OCI-LY7 (cell line): Measurements from ENCODE around the gene PLAA. TPM values are rescaled to one million over a fixed set of nuclear protein-coding genes. Genes with fewer than 3 reads are reported as not detected.

Experiments used
- BruUV-seq: library from RNA; stranded (reverse); fragments of 400-500 nt; replicated peaks from 2 replicates; lab custom pipeline; 2021; lab: Mats Ljungman, UMichigan
- CTCF ChIA-PET: fragments of 300-600 bp; sonication (Branson Sonifier 250); formaldehyde crosslinking; loops from one replicate; lab custom pipeline; 2022; ENCODE audit warnings: antibody characterized with exemption; ENCODE audit not compliant: unreplicated experiment; lab: Charles Lee
- POLR2A ChIA-PET: fragments of 300-600 bp; sonication (Branson Sonifier 250); formaldehyde crosslinking; loops from one replicate; lab custom pipeline; 2022; ENCODE audit warnings: antibody characterized with exemption; lab: Charles Lee
- DNase-seq: peaks from one replicate; pipeline ENCODE4 v3.0.0-alpha.2; 2015; ENCODE audit warnings: low spot score
- H2AFZ ChIP-seq: fragments of 200-600 bp; sonication (generic), shearing (Covaris generic); 2 replicates; pipeline ENCODE4 v1.6.1; 2014; ENCODE audit warnings: mild to moderate bottlenecking, antibody characterized with exemption, low read length, moderate library complexity
- H3K27ac ChIP-seq: fragments of 200-600 bp; sonication (generic); 2 replicates; pipeline ENCODE4 v1.5.1; 2014; ENCODE audit warnings: mixed run types, low read depth, mild to moderate bottlenecking, moderate library complexity, low read length, inconsistent platforms; ENCODE audit not compliant: poor library complexity, severe bottlenecking
- H3K36me3 ChIP-seq: fragments of 200-600 bp; sonication (generic); 2 replicates; pipeline ENCODE4 v1.6.1; 2014; ENCODE audit warnings: mild to moderate bottlenecking, antibody characterized with exemption, low read length, moderate library complexity, mixed read lengths; ENCODE audit not compliant: insufficient read depth
- H3K4me1 ChIP-seq: fragments of 200-600 bp; sonication (generic); 2 replicates; pipeline ENCODE4 v1.5.1; 2014; ENCODE audit warnings: mild to moderate bottlenecking, low read length; ENCODE audit not compliant: insufficient read depth, poor library complexity, severe bottlenecking
- H3K4me2 ChIP-seq: fragments of 200-600 bp; sonication (generic); 2 replicates; pipeline ENCODE4 v1.6.1; 2014; ENCODE audit warnings: mild to moderate bottlenecking, low read length
- H3K4me3 ChIP-seq: fragments of 200-600 bp; sonication (generic); 2 replicates; pipeline ENCODE4 v1.5.1; 2014; ENCODE audit warnings: mild to moderate bottlenecking, low read depth, low read length; ENCODE audit not compliant: poor library complexity, severe bottlenecking
- H3K79me2 ChIP-seq: fragments of 200-600 bp; sonication (generic); 2 replicates; pipeline ENCODE4 v1.6.1; 2016; ENCODE audit warnings: low read depth, mild to moderate bottlenecking, low read length, moderate library complexity, mixed read lengths; ENCODE audit not compliant: insufficient read depth
- H3K9me2 ChIP-seq: fragments of 200-600 bp; sonication (generic); 2 replicates; pipeline ENCODE4 v1.6.1; 2016; ENCODE audit warnings: mild to moderate bottlenecking, low read length, mixed read lengths; ENCODE audit not compliant: insufficient read depth
- H3K9me3 ChIP-seq: fragments of 200-600 bp; sonication (generic); 2 replicates; pipeline ENCODE4 v1.6.1; 2014; ENCODE audit warnings: mild to moderate bottlenecking, mixed run types, low read length, mixed read lengths
- H4K20me1 ChIP-seq: fragments of 200-600 bp; sonication (generic); 2 replicates; pipeline ENCODE4 v1.6.1; 2014; ENCODE audit warnings: mild to moderate bottlenecking, antibody characterized with exemption, low read length, moderate library complexity, mixed read lengths; ENCODE audit not compliant: insufficient read depth
- EZH2phosphoT487 ChIP-seq: fragments of 200-600 bp; sonication (generic); IDR thresholded peaks from 2 replicates; pipeline ENCODE4 v1.6.1; 2018; ENCODE audit warnings: low read depth, borderline replicate concordance, mild to moderate bottlenecking, mixed run types, antibody characterized with exemption, low read length, moderate library complexity, mixed read lengths
- intact Hi-C: fragments of 100-400 bp; cut with micrococcal nuclease; formaldehyde crosslinking; loops from one replicate; pipeline ENCODE4 v1.10.0; 2022; ENCODE audit not compliant: unreplicated experiment
- total RNA-seq, 2 experiments: library from RNA; depleted of rRNA in 1 of 2; stranded (reverse); fragments of >200 nt in 1 of 2; shearing (Covaris generic) in 1 of 2; gene quantifications; 2 replicates each; pipeline ENCODE4 v1.2.3, GENCODE V29; 2014 to 2022
- TF ChIP-seq, protein P1 (sequence below): fragments of 200-600 bp; sonication (generic); conservative IDR thresholded peaks from 2 replicates; pipeline ENCODE4 v1.5.1; 2014; ENCODE audit warnings: mild to moderate bottlenecking, antibody characterized with exemption, low read length, moderate library complexity, mixed read lengths

Gene PLAA
- total RNA-seq, 2 experiments from 2014 or later = 18.1 to 31.8 TPM

DNA sequence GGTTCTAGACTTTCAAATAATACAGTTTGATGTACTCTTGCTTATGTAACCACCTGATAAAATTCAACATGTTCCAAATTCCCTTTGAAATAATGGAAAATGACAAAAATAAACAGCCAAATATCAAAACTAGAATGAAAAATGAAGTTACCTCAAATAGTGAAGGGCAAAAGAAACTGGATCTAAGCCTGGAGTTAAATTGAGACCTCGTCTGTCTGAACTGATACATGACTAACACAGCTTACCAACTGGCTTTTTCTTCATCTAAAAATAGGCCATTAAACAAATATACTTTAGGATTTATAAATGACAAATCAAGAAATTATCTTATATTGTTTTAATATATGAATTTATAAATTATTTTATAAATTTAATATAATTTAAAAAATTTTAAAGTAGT, 42.4 kb downstream of the PLAA start:
- H3K4me2 ChIP-seq = no peak overlapping the region
- H2AFZ ChIP-seq = no peak overlapping the region
- no peak for DNase-seq
- no TSS peak for BruUV-seq
- POLR2A ChIA-PET = no interaction called here
- H3K9me3 ChIP-seq = no peaks in the 10 kb centered on the region
- H3K36me3 ChIP-seq = peaks cover 61% of the 10 kb centered on the region
- H3K27ac ChIP-seq = no peak overlapping the region
- no peaks in the 10 kb centered on the region for H3K4me1 ChIP-seq
- intact Hi-C loops = no loop called here
- H3K79me2 ChIP-seq = no peaks in the 10 kb centered on the region
- no peak for TF ChIP-seq EZH2phosphoT487
- TF ChIP-seq, protein P1, sequence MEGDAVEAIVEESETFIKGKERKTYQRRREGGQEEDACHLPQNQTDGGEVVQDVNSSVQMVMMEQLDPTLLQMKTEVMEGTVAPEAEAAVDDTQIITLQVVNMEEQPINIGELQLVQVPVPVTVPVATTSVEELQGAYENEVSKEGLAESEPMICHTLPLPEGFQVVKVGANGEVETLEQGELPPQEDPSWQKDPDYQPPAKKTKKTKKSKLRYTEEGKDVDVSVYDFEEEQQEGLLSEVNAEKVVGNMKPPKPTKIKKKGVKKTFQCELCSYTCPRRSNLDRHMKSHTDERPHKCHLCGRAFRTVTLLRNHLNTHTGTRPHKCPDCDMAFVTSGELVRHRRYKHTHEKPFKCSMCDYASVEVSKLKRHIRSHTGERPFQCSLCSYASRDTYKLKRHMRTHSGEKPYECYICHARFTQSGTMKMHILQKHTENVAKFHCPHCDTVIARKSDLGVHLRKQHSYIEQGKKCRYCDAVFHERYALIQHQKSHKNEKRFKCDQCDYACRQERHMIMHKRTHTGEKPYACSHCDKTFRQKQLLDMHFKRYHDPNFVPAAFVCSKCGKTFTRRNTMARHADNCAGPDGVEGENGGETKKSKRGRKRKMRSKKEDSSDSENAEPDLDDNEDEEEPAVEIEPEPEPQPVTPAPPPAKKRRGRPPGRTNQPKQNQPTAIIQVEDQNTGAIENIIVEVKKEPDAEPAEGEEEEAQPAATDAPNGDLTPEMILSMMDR = no peak
- H3K9me2 ChIP-seq = no peaks in the 10 kb centered on the region
- H3K4me3 ChIP-seq = no peak overlapping the region
- H4K20me1 ChIP-seq = no peaks in the 10 kb centered on the region
- CTCF ChIA-PET = no interaction called here

DNA sequence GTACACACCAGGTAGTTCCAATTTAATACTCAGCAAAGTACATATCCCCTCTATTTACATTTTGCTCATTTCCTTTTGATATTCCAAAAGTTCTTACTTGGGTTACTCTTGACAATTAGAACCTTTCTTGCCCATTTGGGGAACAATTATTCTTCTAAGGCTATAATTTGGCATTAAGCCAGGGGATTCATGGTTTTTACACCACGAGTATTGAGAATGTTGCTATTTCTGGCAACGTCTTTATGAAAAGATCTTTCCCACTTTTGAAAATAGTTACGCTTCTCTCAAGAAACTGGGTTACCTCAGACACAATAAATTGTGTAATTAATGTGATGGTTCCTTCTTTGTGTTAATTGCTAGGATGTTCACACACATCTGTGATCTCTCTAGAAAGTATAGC, 43.0 kb downstream of the PLAA start:
- Histone ChIP-seq H3K4me2 (no peak overlapping the region), H4K20me1 (no peaks in the 10 kb centered on the region), H3K79me2 (no peaks in the 10 kb centered on the region), H3K9me2 (no peaks in the 10 kb centered on the region), H3K36me3 (peaks cover 55% of the 10 kb centered on the region), H3K4me1 (no peaks in the 10 kb centered on the region), H2AFZ (no peak overlapping the region), H3K4me3 (no peak overlapping the region), H3K9me3 (no peaks in the 10 kb centered on the region), H3K27ac (no peak overlapping the region)
- ChIA-PET POLR2A (interaction anchor here (1.0 kb wide), 1 partner anchor 15 kb away, joined by 3 read pairs; no protein-coding TSS in a partner anchor), CTCF (no interaction called here)
- BruUV-seq = no TSS peak
- DNase-seq = no peak
- intact Hi-C loops = no loop called here
- TF ChIP-seq, protein P1 = no peak
- no peak for TF ChIP-seq EZH2phosphoT487

DNA sequence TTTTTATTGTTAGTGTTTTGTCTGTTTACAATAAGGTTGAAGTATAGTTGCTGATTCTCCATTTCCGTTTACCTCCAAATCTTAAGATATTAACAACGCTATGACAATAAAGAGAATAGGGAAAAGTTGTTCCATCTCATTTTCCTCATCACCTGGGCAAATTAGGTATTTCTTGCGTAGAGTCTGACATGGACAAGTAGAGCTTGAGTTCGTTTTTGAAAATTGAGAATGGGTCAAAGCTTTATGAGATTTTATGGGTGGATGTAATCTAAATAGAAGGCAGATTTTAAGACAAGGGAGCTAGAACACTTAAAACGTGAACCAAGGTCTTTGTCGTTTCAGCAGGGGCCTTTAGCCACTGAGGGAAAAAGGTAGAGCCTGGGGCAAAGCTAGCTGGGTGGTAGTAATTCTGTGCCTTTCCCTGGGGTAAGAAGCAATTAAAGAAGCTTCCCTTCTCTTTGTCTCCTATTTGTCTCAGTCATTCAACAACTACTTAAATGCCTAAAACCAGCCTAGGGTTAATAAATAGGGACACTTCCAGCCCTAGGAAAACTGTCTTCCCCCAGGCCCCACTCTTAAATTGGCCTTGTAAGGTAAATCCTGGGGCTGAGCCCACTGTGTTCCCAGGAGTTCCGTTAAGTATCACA, 53.9 kb downstream of the PLAA start:
- intact Hi-C loops = no loop called here
- CTCF ChIA-PET = interaction anchor here (0.9 kb wide), 1 partner anchor 53 kb away, joined by 3 read pairs; no protein-coding TSS in a partner anchor

More for the DNA sequence above, 53.9 kb downstream of the PLAA start:
- peak overlapping the region; percentile 94 for H3K4me2 ChIP-seq
- H3K4me1 ChIP-seq = peaks cover 29% of the 10 kb centered on the region
- H3K36me3 ChIP-seq = peaks cover 16% of the 10 kb centered on the region
- H2AFZ ChIP-seq = peak overlapping the region; percentile 87; the same call in 1 of the 2 replicates
- H3K79me2 ChIP-seq = peaks cover 40% of the 10 kb centered on the region
- H4K20me1 ChIP-seq = peaks cover 6% of the 10 kb centered on the region
- TF ChIP-seq, protein P1 = no peak
- no peak for TF ChIP-seq EZH2phosphoT487
- POLR2A ChIA-PET = interaction anchor here (0.8 to 2.2 kb wide), 10 partner anchors 9 to 57 kb away, joined by 3 to 8 read pairs (median 4); partner anchors contain the start of gene PLAA
- no peaks in the 10 kb centered on the region for H3K9me2 ChIP-seq
- H3K27ac ChIP-seq = peak overlapping the region; percentile 93
- no peak for DNase-seq
- TSS peak; percentile 99 for BruUV-seq
- no peaks in the 10 kb centered on the region for H3K9me3 ChIP-seq
- H3K4me3 ChIP-seq = peak overlapping the region; percentile 89
